Measurements from ENCODE around the gene TMEM126A. TPM values are rescaled to one million over a fixed set of nuclear protein-coding genes. Genes with fewer than 3 reads are reported as not detected.
A peak's percentile ranks its signal among the peaks of the same experiment; 100 is the strongest.

Gene TMEM126A
- total and polyA plus RNA-seq, 2 of the 13 experiments (the other 11 are each of a cell fraction or from before 2014, with no cell fraction given), result 59.5 to 66.9 TPM

GRCh38 chr11:85682330-85683305 lies 34.9 kb downstream of the TMEM126A start (continued):
- TF ChIP-seq CENPBD1 (CRISPR knock-in tag; IDR thresholded peaks at IDR 0.05; ENCODE audit: borderline replicate concordance, low read depth), result no peak
- no peak for TF ChIP-seq CHD4 (IDR thresholded peaks at IDR 0.05; ENCODE audit: borderline replicate concordance, low read length)
- no peak for TF ChIP-seq ZNF251 (CRISPR knock-in tag; IDR thresholded peaks at IDR 0.05)
- TF ChIP-seq, protein P1, sequence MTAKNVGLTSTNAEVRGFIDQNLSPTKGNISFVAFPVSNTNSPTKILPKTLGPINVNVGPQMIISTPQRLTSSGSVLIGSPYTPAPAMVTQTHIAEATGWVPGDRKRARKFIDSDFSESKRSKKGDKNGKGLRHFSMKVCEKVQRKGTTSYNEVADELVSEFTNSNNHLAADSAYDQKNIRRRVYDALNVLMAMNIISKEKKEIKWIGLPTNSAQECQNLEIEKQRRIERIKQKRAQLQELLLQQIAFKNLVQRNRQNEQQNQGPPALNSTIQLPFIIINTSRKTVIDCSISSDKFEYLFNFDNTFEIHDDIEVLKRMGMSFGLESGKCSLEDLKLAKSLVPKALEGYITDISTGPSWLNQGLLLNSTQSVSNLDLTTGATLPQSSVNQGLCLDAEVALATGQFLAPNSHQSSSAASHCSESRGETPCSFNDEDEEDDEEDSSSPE (CRISPR knock-in tag; IDR thresholded peaks at IDR 0.05), result peak; percentile 37; the same call in 1 of the 2 replicates
- no peak for TF ChIP-seq ZNF510 (CRISPR knock-in tag; IDR thresholded peaks at IDR 0.05; ENCODE audit: low read depth)
- no peak for TF ChIP-seq CCDC6 (CRISPR knock-in tag; IDR thresholded peaks at IDR 0.05)
- no peak for TF ChIP-seq CENPT (CRISPR knock-in tag; IDR thresholded peaks at IDR 0.05; ENCODE audit: low read depth)
- no peak for TF ChIP-seq GABPB1 (CRISPR knock-in tag; IDR thresholded peaks at IDR 0.05)
- TF ChIP-seq, protein P2, sequence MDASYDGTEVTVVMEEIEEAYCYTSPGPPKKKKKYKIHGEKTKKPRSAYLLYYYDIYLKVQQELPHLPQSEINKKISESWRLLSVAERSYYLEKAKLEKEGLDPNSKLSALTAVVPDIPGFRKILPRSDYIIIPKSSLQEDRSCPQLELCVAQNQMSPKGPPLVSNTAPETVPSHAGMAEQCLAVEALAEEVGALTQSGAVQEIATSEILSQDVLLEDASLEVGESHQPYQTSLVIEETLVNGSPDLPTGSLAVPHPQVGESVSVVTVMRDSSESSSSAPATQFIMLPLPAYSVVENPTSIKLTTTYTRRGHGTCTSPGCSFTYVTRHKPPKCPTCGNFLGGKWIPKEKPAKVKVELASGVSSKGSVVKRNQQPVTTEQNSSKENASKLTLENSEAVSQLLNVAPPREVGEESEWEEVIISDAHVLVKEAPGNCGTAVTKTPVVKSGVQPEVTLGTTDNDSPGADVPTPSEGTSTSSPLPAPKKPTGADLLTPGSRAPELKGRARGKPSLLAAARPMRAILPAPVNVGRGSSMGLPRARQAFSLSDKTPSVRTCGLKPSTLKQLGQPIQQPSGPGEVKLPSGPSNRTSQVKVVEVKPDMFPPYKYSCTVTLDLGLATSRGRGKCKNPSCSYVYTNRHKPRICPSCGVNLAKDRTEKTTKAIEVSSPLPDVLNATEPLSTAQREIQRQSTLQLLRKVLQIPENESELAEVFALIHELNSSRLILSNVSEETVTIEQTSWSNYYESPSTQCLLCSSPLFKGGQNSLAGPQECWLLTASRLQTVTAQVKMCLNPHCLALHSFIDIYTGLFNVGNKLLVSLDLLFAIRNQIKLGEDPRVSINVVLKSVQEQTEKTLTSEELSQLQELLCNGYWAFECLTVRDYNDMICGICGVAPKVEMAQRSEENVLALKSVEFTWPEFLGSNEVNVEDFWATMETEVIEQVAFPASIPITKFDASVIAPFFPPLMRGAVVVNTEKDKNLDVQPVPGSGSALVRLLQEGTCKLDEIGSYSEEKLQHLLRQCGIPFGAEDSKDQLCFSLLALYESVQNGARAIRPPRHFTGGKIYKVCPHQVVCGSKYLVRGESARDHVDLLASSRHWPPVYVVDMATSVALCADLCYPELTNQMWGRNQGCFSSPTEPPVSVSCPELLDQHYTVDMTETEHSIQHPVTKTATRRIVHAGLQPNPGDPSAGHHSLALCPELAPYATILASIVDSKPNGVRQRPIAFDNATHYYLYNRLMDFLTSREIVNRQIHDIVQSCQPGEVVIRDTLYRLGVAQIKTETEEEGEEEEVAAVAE (CRISPR knock-in tag; IDR thresholded peaks at IDR 0.05; ENCODE audit: borderline replicate concordance), result no peak
- no peak for TF ChIP-seq HDAC2 (CRISPR knock-in tag; IDR thresholded peaks at IDR 0.05)
- TF ChIP-seq, protein P3, sequence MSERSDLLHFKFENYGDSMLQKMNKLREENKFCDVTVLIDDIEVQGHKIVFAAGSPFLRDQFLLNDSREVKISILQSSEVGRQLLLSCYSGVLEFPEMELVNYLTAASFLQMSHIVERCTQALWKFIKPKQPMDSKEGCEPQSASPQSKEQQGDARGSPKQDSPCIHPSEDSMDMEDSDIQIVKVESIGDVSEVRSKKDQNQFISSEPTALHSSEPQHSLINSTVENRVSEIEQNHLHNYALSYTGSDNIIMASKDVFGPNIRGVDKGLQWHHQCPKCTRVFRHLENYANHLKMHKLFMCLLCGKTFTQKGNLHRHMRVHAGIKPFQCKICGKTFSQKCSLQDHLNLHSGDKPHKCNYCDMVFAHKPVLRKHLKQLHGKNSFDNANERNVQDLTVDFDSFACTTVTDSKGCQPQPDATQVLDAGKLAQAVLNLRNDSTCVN (CRISPR knock-in tag; IDR thresholded peaks at IDR 0.05; ENCODE audit: borderline replicate concordance), result no peak
- TF ChIP-seq, protein P4, sequence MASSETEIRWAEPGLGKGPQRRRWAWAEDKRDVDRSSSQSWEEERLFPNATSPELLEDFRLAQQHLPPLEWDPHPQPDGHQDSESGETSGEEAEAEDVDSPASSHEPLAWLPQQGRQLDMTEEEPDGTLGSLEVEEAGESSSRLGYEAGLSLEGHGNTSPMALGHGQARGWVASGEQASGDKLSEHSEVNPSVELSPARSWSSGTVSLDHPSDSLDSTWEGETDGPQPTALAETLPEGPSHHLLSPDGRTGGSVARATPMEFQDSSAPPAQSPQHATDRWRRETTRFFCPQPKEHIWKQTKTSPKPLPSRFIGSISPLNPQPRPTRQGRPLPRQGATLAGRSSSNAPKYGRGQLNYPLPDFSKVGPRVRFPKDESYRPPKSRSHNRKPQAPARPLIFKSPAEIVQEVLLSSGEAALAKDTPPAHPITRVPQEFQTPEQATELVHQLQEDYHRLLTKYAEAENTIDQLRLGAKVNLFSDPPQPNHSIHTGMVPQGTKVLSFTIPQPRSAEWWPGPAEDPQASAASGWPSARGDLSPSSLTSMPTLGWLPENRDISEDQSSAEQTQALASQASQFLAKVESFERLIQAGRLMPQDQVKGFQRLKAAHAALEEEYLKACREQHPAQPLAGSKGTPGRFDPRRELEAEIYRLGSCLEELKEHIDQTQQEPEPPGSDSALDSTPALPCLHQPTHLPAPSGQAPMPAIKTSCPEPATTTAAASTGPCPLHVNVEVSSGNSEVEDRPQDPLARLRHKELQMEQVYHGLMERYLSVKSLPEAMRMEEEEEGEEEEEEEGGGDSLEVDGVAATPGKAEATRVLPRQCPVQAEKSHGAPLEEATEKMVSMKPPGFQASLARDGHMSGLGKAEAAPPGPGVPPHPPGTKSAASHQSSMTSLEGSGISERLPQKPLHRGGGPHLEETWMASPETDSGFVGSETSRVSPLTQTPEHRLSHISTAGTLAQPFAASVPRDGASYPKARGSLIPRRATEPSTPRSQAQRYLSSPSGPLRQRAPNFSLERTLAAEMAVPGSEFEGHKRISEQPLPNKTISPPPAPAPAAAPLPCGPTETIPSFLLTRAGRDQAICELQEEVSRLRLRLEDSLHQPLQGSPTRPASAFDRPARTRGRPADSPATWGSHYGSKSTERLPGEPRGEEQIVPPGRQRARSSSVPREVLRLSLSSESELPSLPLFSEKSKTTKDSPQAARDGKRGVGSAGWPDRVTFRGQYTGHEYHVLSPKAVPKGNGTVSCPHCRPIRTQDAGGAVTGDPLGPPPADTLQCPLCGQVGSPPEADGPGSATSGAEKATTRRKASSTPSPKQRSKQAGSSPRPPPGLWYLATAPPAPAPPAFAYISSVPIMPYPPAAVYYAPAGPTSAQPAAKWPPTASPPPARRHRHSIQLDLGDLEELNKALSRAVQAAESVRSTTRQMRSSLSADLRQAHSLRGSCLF (CRISPR knock-in tag; IDR thresholded peaks at IDR 0.05; ENCODE audit: borderline replicate concordance), result no peak
- TF ChIP-seq ZNF10 (CRISPR knock-in tag; IDR thresholded peaks at IDR 0.05; ENCODE audit: borderline replicate concordance, low read depth), result no peak
- no peak for TF ChIP-seq ATF1 (CRISPR knock-in tag; IDR thresholded peaks at IDR 0.05)
- TF ChIP-seq PPARG (CRISPR knock-in tag; conservative IDR thresholded peaks at IDR 0.05), result no peak

Data from HepG2 (cell line).